ENCODE data around the gene SLC35C1. TPM values are rescaled to one million over a fixed set of nuclear protein-coding genes. Genes with fewer than 3 reads are reported as not detected.

Gene SLC35C1
- total and polyA plus RNA-seq, 9 of the 15 experiments (the other 6 are each of a cell fraction or from before 2014, with no cell fraction given): 0.65 to 13.1 (median 2.4) TPM

DNA sequence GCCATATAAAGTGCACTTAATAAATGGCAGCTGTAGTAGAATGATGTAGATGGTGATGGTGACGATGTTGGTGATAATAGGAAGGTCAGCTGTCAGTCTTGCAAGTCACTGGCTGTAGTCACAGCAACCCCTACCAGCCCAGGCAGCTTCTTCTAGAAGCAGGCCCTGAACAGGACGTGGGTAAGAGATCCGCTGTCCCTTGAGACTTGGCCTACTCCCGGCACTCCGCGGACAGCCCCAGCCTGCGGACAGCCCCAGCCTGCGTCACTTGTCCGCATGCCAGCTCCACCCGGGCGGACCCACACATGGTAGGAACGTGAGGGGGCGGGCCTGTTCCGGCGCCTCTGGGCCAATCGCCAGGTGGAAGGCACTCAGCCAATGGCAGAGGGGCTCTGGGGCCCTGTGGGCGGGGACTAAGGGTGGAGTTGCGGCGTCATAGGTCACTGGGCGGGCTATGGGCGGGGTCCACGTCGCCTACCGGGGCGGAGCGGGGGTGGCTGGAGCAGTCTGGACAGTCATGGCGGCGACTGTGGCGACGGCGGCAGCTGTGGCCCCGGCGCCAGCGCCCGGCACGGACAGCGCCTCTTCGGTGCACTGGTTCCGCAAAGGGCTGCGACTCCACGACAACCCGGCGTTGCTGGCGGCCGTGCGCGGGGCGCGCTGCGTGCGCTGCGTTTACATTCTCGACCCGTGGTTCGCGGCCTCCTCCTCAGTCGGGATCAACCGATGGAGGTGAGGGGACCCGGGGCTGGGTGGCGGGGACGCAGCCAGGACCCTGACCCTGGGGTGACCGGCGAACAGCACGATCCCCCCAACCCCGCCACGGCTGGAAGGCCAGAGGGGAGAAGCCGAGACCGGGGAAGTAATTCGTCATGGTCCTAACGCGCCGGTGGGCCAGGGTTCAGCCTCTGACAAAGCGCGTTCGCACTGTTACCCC, 42.3 kb downstream of the SLC35C1 start, which contains the start of gene CRY2 (continued):
- TF ChIP-seq, protein P1, sequence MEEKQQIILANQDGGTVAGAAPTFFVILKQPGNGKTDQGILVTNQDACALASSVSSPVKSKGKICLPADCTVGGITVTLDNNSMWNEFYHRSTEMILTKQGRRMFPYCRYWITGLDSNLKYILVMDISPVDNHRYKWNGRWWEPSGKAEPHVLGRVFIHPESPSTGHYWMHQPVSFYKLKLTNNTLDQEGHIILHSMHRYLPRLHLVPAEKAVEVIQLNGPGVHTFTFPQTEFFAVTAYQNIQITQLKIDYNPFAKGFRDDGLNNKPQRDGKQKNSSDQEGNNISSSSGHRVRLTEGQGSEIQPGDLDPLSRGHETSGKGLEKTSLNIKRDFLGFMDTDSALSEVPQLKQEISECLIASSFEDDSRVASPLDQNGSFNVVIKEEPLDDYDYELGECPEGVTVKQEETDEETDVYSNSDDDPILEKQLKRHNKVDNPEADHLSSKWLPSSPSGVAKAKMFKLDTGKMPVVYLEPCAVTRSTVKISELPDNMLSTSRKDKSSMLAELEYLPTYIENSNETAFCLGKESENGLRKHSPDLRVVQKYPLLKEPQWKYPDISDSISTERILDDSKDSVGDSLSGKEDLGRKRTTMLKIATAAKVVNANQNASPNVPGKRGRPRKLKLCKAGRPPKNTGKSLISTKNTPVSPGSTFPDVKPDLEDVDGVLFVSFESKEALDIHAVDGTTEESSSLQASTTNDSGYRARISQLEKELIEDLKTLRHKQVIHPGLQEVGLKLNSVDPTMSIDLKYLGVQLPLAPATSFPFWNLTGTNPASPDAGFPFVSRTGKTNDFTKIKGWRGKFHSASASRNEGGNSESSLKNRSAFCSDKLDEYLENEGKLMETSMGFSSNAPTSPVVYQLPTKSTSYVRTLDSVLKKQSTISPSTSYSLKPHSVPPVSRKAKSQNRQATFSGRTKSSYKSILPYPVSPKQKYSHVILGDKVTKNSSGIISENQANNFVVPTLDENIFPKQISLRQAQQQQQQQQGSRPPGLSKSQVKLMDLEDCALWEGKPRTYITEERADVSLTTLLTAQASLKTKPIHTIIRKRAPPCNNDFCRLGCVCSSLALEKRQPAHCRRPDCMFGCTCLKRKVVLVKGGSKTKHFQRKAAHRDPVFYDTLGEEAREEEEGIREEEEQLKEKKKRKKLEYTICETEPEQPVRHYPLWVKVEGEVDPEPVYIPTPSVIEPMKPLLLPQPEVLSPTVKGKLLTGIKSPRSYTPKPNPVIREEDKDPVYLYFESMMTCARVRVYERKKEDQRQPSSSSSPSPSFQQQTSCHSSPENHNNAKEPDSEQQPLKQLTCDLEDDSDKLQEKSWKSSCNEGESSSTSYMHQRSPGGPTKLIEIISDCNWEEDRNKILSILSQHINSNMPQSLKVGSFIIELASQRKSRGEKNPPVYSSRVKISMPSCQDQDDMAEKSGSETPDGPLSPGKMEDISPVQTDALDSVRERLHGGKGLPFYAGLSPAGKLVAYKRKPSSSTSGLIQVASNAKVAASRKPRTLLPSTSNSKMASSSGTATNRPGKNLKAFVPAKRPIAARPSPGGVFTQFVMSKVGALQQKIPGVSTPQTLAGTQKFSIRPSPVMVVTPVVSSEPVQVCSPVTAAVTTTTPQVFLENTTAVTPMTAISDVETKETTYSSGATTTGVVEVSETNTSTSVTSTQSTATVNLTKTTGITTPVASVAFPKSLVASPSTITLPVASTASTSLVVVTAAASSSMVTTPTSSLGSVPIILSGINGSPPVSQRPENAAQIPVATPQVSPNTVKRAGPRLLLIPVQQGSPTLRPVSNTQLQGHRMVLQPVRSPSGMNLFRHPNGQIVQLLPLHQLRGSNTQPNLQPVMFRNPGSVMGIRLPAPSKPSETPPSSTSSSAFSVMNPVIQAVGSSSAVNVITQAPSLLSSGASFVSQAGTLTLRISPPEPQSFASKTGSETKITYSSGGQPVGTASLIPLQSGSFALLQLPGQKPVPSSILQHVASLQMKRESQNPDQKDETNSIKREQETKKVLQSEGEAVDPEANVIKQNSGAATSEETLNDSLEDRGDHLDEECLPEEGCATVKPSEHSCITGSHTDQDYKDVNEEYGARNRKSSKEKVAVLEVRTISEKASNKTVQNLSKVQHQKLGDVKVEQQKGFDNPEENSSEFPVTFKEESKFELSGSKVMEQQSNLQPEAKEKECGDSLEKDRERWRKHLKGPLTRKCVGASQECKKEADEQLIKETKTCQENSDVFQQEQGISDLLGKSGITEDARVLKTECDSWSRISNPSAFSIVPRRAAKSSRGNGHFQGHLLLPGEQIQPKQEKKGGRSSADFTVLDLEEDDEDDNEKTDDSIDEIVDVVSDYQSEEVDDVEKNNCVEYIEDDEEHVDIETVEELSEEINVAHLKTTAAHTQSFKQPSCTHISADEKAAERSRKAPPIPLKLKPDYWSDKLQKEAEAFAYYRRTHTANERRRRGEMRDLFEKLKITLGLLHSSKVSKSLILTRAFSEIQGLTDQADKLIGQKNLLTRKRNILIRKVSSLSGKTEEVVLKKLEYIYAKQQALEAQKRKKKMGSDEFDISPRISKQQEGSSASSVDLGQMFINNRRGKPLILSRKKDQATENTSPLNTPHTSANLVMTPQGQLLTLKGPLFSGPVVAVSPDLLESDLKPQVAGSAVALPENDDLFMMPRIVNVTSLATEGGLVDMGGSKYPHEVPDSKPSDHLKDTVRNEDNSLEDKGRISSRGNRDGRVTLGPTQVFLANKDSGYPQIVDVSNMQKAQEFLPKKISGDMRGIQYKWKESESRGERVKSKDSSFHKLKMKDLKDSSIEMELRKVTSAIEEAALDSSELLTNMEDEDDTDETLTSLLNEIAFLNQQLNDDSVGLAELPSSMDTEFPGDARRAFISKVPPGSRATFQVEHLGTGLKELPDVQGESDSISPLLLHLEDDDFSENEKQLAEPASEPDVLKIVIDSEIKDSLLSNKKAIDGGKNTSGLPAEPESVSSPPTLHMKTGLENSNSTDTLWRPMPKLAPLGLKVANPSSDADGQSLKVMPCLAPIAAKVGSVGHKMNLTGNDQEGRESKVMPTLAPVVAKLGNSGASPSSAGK (IDR thresholded peaks at IDR 0.05): peak; percentile 90
- TF ChIP-seq, protein P2, sequence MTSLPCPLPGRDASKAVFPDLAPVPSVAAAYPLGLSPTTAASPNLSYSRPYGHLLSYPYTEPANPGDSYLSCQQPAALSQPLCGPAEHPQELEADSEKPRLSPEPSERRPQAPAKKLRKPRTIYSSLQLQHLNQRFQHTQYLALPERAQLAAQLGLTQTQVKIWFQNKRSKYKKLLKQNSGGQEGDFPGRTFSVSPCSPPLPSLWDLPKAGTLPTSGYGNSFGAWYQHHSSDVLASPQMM (CRISPR knock-in tag; IDR thresholded peaks at IDR 0.05): no peak
- no peak for TF ChIP-seq ZNF436 (CRISPR knock-in tag; IDR thresholded peaks at IDR 0.05)
- peak; percentile 29; the same call in 1 of the 2 replicates for TF ChIP-seq TEAD4 (IDR thresholded peaks at IDR 0.05; ENCODE audit: low read length)
- peak; percentile 96; the same call in 1 of the 2 replicates for TF ChIP-seq TEAD4 (CRISPR knock-in tag; IDR thresholded peaks at IDR 0.05; ENCODE audit: borderline replicate concordance)
- TF ChIP-seq ZNF224 (CRISPR knock-in tag; IDR thresholded peaks at IDR 0.05): peak; percentile 68; the same call in 1 of the 2 replicates
- TF ChIP-seq TEAD1 (CRISPR knock-in tag; IDR thresholded peaks at IDR 0.05): peak in 1 of 2 experiments; percentile 94; a peak in 2 of 4 replicates
- no peak for TF ChIP-seq PTBP1 (IDR thresholded peaks at IDR 0.05; ENCODE audit: low read depth, low read length)
- TF ChIP-seq HDAC1 (IDR thresholded peaks at IDR 0.05): peak in 1 of 2 experiments; percentile 77; a peak in 2 of 4 replicates
- TF ChIP-seq, protein P3, sequence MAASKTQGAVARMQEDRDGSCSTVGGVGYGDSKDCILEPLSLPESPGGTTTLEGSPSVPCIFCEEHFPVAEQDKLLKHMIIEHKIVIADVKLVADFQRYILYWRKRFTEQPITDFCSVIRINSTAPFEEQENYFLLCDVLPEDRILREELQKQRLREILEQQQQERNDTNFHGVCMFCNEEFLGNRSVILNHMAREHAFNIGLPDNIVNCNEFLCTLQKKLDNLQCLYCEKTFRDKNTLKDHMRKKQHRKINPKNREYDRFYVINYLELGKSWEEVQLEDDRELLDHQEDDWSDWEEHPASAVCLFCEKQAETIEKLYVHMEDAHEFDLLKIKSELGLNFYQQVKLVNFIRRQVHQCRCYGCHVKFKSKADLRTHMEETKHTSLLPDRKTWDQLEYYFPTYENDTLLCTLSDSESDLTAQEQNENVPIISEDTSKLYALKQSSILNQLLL (CRISPR knock-in tag; IDR thresholded peaks at IDR 0.05; ENCODE audit: borderline replicate concordance): no peak
- no peak for TF ChIP-seq ZBED1 (IDR thresholded peaks at IDR 0.05)
- TF ChIP-seq LEF1 (IDR thresholded peaks at IDR 0.05): 0 out of 2 replicates have a peak, but pooled peaks have one; percentile 52
- 0 out of 2 replicates have a peak, but pooled peaks have one; percentile 91 for TF ChIP-seq NR1H2 (CRISPR knock-in tag; IDR thresholded peaks at IDR 0.05)

Data from K562 (cell line).